GM19025 (cell line): ENCODE measurements around the gene PRPF6.

ENCODE experiments used
- ATAC-seq: cut with Tn5 transposase; IDR thresholded peaks from one replicate; pipeline ENCODE4 v1.9.1; 2021; ENCODE audit warnings: mild to moderate bottlenecking, low read depth, moderate library complexity; ENCODE audit not compliant: unreplicated experiment

Gene PRPF6

DNA sequence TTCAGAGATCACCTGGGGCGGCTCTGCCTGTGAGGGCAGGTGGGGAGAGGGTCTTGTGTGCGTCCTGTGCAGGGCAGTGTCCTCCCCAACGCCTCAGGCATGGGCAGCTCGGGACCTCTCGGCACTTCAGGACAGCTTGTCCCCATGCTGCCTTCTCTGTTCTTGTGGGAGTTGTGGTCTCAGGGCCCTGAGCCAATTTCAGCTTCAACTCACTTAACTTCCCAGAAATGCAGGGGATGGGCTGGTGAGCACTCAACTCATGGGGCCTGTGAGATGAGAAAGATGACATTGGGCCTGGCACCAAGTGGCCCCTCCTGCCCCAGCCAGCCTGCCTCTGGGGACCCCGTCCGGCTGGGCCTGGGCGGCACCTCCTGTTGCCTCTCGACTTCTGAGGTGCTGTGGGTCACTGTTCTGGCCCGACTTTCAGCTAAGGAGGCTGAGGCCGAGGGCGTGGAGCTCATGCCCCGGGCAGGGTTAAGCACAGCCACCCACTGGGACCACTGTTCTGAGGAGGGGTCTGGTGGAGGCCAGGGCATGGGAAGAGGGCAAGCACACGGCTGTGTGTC is 91.6 kb downstream of the PRPF6 start:
- ATAC-seq, result no peak

DNA sequence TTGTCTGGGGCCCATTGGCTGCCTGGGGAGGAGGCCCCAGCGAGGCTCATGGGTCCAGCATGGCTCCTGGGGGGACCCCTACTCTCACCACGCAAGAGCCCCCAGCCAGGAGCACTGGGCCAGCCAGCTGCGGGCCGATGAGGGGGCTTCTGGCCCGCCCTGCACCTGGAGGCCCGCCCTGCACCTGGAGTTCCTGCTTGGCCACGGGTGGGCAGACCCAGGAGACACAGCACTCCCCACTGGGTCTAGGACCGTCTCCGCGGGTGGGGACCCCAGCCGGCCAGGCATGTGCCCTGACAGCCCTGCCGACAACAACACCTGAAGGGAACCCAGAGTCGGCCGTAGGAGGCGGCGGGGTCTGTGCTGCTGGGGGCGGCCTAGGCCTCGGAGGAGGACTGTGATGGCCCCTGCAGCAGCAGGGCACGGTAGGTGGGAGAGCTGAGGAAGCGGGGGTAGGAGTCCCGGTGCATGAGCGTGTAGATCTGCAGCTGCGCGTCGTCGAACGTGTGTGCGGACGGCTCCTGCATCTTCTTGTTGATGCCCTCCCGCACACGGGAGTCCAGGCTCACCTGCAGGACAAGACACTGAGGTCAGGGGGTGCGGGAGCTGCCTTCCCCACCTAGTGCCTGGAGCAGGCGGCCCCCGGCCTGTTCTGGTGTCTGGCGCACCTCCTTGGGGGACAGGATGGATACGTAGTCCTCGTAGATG is 92.7 kb downstream of the PRPF6 start:
- ATAC-seq, result no peak

DNA sequence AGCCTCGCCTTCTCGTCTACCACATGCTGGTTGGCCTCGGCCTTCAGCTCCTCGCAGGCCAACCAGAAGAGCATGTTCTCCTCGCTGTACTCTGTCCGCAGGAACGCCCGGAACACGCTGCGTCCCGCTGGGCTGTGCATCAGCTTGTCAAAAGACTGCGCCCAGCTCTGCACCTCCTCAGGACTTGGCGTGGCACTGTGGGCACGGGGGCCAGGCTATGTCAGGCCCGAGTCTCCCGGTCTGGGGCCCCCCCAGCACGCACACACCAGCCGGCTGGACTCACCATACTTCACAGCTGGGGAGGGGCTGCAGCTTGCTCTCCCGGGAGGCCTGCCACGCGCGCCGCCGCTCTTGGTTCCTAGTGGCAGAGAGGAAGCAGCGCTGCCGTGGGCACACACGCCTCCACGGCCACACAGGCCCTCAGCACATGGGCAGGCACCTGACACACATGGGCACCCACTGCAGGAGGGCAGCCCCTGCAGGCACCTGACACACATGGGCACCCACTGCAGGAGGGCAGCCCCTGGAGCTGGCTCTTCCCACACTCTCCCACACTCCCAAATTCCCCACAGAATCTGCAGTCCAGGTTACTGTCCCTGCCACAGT is 93.4 kb downstream of the PRPF6 start:
- ATAC-seq, result no peak

DNA sequence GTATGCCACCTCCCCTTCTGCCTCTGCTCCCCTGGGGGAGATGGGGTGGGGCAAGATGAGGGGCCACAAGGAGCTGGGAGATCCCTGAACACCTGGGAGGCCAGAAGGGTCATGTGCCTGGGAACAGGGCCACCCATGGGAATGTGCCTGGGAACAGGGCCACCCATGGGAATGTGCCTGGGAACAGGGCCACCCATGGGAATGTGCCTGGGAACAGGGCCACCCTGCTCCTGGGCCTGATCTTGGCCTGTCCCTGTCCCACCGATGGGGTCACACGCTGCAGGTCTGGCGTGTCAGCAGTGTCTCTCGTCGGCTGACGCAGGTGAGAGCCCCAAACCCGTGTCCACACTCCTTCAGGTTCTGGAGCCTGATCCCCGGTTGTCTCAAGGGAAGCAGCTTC is 94.0 kb downstream of the PRPF6 start:
- ATAC-seq, result no peak

DNA sequence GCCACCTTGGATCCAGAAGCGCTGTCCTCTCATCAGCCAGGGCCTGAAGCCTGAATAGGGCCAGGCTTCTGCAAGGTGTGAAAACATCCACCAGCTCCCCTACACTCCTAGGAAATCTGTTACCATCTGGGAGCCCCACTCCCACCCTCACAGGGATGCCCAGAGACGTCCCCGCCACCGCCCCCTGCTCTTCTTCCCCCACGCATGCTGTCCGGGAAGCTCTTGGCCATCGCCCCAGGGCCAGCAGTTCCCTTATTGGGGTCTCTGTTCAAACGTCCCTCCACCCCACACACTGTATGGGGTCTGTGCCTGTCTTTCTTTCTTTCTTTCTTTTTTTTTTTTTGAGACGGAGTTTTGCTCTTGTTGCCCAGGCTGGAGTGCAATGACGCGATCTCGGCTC is 94.6 kb downstream of the PRPF6 start:
- ATAC-seq, result no peak

DNA sequence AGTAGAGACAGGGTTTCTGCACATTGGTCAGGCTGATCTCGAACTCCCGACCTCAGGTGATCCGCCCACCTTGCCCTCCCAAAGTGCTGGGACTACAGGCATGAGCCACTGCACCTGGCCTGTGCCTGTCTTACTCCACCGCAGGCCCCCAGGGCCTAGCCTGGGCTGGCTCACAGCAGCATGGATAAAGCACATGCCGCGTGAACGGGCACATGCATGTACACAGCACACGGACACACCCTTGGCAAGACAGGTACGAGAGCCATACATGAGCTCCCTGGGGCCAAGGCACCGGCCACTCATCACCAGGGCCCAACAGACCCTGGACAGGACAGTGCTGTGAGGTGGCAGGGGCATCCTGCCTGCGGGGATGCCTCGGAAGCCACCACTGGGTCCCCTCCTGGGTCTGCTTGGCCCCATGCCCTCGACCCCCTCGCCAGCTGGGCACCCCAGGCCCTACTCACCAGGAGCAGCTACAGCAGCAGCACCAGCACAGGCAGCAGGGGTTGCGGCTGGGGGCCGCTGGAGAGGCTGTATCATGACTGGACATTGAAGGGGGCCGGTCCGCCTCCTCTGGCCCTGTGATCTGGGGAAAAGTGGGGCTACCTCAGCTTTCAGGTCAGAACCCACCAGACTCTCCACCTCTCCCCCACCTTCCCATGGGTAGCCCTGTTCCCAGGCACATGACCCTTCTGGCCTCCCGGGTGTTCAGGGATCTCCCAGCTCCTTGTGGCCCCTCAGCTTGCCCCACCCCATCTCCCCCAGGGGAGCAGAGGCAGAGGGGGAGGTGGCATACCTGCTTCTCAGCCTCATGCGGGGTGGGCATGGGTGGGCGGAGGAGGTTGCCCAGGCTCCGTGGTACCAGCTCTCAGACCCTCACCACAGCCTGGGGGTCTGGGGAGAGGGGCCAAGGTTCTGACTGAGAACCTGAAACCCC is 95.4 kb downstream of the PRPF6 start:
- ATAC-seq, result no peak

DNA sequence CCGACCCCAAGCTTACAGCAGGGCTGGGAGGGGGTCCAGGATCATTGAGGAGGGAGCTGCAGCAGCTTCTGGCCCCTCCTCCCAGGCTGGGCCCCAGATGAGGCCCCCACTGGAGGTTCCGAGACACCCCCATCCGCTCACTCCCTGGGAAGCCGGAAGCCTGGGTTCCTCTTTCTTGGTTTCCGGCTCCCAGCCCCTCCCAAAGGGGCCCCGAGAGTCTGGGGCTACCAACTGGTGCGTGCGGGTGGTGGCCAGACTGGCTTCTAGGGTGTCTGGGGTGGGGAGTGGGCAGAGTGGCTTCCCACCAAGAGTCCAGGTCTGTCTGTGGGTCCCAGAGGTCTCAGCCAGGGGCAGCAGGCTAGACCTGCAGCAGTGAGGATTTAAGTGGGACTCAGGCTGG is 96.2 kb downstream of the PRPF6 start:
- ATAC-seq, result no peak

DNA sequence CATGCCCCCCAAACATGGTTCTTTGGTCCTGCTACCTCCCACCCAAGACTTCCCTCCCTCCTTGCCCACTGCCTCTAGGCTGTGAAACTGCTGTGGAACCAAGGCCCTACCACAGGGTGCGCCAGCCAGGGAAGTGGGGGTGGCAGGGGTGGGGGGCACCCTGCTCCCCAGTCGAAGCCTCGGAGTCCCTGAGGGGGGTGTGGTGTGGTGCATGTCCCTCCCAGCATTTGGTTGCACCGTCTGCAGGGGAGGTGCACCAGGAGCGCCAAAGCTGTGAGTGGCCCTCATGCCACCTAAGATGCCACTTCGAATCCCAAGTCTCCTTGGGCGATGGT is 96.6 kb downstream of the PRPF6 start:
- ATAC-seq, result no peak

DNA sequence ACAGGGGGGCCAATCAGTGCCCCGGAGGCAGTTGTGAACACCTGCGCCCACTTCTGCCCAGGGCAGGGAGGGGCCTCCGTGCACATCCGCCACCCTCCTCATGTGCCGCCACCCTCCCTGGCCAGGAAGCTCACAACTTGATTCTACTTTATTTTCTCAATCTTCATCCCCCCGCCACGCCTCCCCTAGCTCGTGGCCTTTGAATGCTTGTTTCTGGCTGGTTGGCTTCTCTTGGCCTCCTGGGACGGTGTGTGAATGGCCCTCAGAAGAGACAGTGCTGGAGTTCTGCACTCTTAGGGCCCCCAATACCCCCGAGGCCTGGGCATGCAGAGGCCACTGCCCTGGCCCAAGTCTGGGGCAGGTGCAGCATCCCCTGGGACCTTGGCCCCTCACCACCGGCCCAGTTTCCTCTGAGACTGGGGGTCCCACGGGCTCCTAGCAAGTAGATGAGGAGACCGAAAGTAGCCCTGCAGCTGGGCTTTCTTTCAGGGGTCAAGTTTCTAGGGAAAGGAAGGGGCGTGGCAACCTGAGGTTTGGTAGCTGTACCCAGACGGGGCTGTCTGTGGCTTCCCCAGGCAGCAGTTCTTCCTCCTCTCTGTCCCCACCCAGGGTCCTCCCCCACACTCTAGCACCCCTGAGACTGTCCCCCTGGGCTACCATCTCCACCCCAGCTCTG is 97.1 kb downstream of the PRPF6 start:
- no peak for ATAC-seq

DNA sequence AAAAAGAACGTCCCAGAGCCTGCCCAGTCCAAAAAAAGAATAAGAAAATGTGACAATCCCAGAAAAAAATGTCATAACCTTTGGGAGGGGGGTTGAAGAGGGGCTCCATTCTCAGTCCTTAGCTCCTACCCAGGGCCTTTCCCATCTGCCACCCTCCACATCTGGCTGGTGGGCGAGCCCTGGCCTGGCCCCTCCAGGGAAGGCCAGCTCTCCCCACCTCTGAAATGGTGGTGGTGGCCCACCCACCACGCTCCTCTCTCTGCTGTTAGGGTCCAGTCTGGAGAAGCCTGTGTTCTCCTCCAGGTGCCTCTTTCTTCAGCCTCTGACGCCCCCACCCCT is 98.0 kb downstream of the PRPF6 start:
- no peak for ATAC-seq

DNA sequence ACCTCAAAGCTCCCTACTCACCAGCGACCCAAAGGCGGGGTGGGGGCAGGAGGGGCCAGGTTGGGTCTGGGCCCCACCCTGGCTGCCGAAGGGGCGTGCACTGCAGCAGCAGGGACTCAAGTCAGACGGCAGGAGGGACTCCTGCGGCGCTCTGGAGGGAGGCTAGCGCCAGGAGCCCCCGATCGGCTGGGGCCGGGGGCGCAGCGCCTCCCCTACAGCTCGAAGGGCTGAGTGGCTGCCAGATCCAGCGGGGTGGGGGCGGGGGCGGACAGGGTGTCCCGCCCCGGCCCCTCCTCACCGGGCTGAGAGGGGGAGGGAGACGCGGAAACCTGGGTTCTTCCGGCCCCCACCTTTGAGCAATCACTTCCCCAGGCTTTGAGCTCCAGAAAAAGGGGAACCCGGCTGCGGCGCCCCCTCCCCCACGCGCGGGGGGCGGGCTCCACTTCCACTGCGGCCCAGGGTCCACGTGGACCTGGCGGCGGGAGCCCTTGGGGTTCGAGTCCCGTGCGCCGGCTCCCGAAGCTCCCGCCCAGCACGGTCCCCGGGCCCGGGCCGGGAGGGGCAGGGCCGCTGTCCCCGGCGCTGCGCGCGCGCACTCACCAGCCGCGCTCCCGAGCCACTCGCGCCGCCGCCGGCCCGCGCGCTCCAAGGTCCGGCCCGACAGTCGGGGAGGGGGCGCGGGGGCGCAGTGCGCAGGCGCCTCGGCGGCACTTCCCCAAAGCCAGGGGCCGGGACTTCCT is 98.5 kb downstream of the PRPF6 start, which contains the start of gene RGS19:
Gene RGS19, minus strand, starts transcription at position 246 of the 740 bp plus-strand sequence. CDS start 2,632 bp downstream, outside the sequence.
- peak; percentile 49 for ATAC-seq

DNA sequence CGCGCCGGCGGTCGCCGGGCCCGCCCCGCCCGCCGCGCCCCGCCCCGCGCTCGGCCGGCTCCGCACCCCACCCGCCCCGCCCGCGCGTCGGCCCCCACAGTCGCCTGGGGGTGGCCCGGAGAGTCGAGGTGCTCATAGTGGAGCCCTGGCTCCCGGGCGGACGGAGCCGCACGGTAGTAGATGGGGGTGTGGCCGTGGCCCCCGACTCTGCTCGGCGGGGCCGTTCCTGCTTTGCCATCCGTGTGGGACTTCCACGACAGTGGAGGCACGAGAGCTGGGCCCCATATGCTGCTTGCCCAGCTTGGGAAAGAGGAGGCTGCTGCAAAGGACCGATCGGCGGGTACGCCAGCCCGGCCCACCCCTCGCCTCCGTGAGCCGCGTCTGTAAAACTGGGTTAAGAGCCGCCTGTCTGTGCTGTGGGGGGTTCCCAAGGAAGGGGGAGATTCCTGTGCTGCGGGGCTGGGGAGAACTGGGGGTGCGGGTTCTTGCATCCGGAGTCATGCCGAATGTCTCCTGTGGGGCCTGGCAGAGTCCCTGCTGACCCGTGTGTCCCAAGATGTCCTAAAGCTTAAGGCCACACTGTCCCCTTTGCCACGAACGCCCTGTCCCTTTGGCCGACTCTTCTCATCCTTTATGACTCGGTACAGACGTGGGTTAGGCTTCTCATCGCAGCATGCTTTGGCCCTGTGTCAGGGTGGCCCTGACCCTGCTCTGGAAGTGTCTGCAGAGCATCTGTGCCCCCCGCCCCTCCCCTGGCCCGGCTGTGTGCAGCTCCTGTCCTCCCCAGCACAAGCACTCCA is 99.3 kb downstream of the PRPF6 start, which contains the start of gene OPRL1:
Gene OPRL1, plus strand, starts transcription at position 70 of the 800 bp plus-strand sequence. CDS start 12,639 bp downstream, outside the sequence.
- no peak for ATAC-seq

DNA sequence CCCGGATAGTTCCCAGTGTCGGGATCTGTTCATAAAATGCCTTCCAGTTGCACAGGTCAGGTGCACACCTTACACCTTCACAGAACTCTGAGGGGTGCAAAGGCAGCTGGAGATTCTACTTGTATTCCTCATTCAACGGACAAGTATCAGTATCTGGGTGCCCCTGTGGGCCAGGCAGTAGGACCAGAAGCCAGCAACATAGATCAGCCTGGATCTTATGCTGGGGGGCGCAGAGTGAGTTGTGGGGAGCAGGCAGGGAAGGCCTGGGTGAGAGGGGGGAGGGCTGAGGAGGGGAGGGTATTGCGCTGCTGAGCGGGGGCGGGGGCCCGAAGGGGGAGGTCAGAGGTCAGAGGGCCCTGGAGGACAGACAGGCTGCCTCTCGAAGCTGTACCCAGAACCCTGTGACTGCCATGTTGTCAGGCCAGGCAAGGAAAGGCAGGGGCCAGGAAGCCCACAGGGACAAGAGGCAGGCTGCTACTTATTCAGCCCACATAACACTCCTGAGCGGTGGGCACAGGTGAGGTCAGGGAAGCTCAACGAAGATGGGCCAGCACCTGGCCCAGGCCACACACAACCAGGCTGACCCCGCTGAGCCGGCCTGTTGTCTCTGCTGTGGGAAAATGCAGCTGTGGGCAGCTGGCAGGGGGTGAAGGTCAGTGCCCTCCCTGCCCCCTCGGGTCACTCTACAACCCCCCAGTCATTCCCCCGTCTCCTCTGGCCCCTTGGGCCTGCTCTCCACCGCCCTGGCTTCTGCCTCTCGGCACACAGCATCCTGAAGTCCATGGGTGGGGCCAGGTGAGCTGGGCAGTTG is 100.1 kb downstream of the PRPF6 start:
- ATAC-seq, result no peak

DNA sequence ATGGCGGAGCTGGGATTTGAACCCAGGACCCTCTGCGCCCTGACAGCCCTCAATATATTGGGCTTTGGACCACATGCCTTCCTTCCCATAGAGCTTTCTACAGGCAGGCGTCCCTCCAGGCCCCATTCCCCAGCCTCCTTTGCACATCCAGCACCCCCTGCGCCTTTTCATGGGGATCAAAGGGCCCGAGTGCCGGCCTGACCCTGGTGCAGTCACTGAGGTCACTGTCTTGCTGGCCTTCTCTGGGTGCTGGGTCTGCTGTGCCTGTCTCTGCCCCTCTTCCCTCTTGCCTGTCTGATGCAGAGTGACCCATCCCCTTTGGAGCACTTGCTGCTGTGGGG is 100.7 kb downstream of the PRPF6 start:
- no peak for ATAC-seq

DNA sequence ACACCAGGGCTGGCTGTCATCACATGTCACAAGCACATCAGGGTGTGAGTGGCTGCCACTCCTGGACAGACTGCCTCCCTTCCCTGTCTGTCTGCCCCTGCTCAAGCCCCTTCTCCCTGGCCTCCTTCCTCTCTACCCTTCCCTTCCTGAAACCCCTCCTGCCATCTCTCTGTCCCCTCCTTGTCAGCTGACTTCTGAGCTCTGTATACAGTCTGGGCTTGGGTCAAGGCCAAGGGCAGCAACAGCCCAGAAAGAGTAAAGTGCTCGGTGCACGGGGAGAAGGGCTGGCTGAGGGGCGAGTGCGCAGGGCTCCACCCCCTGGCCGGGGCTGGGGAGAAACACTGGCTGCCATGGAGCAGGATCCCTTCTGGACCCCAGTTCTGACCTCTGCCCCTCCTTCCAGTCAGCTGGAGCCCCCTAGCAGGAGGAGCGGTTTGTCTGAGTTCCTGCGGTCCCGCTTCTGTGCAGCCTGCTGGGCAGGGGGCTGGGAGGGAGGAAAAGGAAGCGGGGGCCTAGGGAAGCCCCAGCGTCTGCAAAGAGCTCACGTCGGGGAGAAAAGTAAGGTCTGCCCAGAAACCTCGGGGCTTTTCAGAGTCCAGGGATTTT is 101.3 kb downstream of the PRPF6 start:
- no peak for ATAC-seq
